H1 (cell line): ENCODE results near the gene WFDC8. TPM values are rescaled to one million over a fixed set of nuclear protein-coding genes. Genes with fewer than 3 reads are reported as not detected.

Experiments used
- CTCF ChIA-PET: fragments of 300-600 bp; sonication (Branson Sonifier 250); formaldehyde crosslinking; loops from one replicate; lab custom pipeline; 2021; ENCODE audit not compliant: partially characterized antibody; lab: Charles Lee
- POLR2A ChIA-PET: fragments of 300-600 bp; sonication (Branson Sonifier 250); formaldehyde crosslinking; loops from one replicate; lab custom pipeline; 2021; ENCODE audit warnings: inconsistent platforms; ENCODE audit not compliant: partially characterized antibody; lab: Charles Lee
- DNase-seq, 2 experiments: peaks; one replicate each; pipeline versions ENCODE4 v3.0.0 to v3.0.0-alpha.2; 2010 to 2022; ENCODE audit warnings: low spot score in 2 of 2, low read depth in 1 of 2, mixed read lengths in 1 of 2
- FAIRE-seq: peaks from 2 replicates; lab custom pipeline; 2011; peaks lifted over from hg19 to GRCh38; lab: Jason Lieb, UNC
- H2AFZ ChIP-seq: 2 replicates; pipeline ENCODE4 v1.8.1; 2012; ENCODE audit warnings: low read length, inconsistent platforms
- H2AK5ac ChIP-seq: 2 replicates; pipeline ENCODE4 v1.6.1; 2013; ENCODE audit warnings: low read depth, low read length
- H2BK120ac ChIP-seq: replicated peaks from 2 replicates; pipeline ENCODE3; 2013; ENCODE audit warnings: low read depth, low read length, inconsistent platforms
- H2BK12ac ChIP-seq: 2 replicates; pipeline ENCODE4 v1.6.1; 2013; ENCODE audit warnings: low read depth, low read length
- H2BK15ac ChIP-seq: 2 replicates; pipeline ENCODE4 v1.6.1; 2013; ENCODE audit warnings: low read length
- H2BK20ac ChIP-seq: 2 replicates; pipeline ENCODE4 v1.6.1; 2013; ENCODE audit warnings: low read length
- H2BK5ac ChIP-seq: 2 replicates; pipeline ENCODE4 v1.6.1; 2013; ENCODE audit warnings: low read depth, low read length
- H3K14ac ChIP-seq: 2 replicates; pipeline ENCODE4 v1.6.1; 2013; ENCODE audit warnings: inconsistent platforms; ENCODE audit not compliant: insufficient read length
- H3K18ac ChIP-seq: 2 replicates; pipeline ENCODE4 v1.6.1; 2013; ENCODE audit warnings: low read length; ENCODE audit errors: extremely low read depth
- H3K23ac ChIP-seq: 2 replicates; pipeline ENCODE4 v1.6.1; 2013; ENCODE audit warnings: inconsistent platforms; ENCODE audit not compliant: insufficient read length
- H3K23me2 ChIP-seq: 2 replicates; pipeline ENCODE4 v1.6.1; 2013; ENCODE audit warnings: low read depth, low read length
- H3K27ac ChIP-seq: 2 replicates; pipeline ENCODE4 v1.6.1; 2011; ENCODE audit warnings: low read depth, low read length, inconsistent platforms
- H3K27me3 ChIP-seq, 4 experiments: replicated peaks in 1 of 4; 1 replicate in 1 of 4; 2 replicates in 3 of 4; pipeline versions ENCODE4 v1.6.1 to v1.8.1; 2011 to 2013; ENCODE audit warnings: low read length in 3 of 4, mild to moderate bottlenecking in 3 of 4, inconsistent platforms in 2 of 4, mixed read lengths in 2 of 4, moderate library complexity in 1 of 4; ENCODE audit not compliant: control insufficient read depth in 3 of 4, insufficient read depth in 3 of 4; ENCODE audit errors: extremely low read depth in 1 of 4
- H3K36me3 ChIP-seq, 4 experiments: 2 replicates each; pipeline versions ENCODE4 v1.6.1 to v1.8.1; 2011 to 2013; ENCODE audit warnings: mild to moderate bottlenecking in 4 of 4, low read length in 3 of 4, moderate library complexity in 2 of 4, control low read depth in 1 of 4, inconsistent platforms in 1 of 4; ENCODE audit not compliant: insufficient read depth in 4 of 4, control insufficient read depth in 2 of 4
- H3K4ac ChIP-seq: replicated peaks from 2 replicates; pipeline ENCODE3; 2013; ENCODE audit warnings: low read length, low read depth, mixed read lengths, inconsistent platforms; ENCODE audit not compliant: insufficient read length
- H3K4me1 ChIP-seq, 4 experiments: replicated peaks in 1 of 4; 1 replicate in 1 of 4; 2 replicates in 3 of 4; pipeline versions ENCODE4 v1.6.1 to v1.8.1; 2011 to 2013; ENCODE audit warnings: low read length in 3 of 4, inconsistent platforms in 2 of 4, mixed read lengths in 1 of 4; ENCODE audit not compliant: insufficient read depth in 4 of 4, control insufficient read depth in 3 of 4
- H3K4me2 ChIP-seq, 2 experiments: 2 replicates each; pipeline versions ENCODE4 v1.6.1 to v1.8.1; 2011 to 2013; ENCODE audit warnings: low read depth in 2 of 2, low read length in 2 of 2, control low read depth in 1 of 2, inconsistent platforms in 1 of 2, mild to moderate bottlenecking in 1 of 2; ENCODE audit not compliant: insufficient read depth in 1 of 2
- H3K4me3 ChIP-seq, 4 experiments: fragments of 200-600, 300-600 bp in 1 of 4; sonication (generic), shearing (Covaris generic), sonication (Bioruptor Twin) in 1 of 4; 2 replicates each; pipeline versions ENCODE4 v1.5.1 to v1.8.1; 2011 to 2016; ENCODE audit warnings: low read length in 4 of 4, low read depth in 3 of 4, control low read depth in 2 of 4, inconsistent platforms in 2 of 4, mild to moderate bottlenecking in 2 of 4, mixed read lengths in 1 of 4, moderate library complexity in 1 of 4; ENCODE audit not compliant: insufficient read depth in 2 of 4; ENCODE audit errors: extremely low read depth in 1 of 4
- H3K56ac ChIP-seq: replicated peaks from 2 replicates; pipeline ENCODE3; 2013; ENCODE audit warnings: low read depth, mild to moderate bottlenecking, mixed read lengths, low read length, inconsistent platforms; ENCODE audit not compliant: insufficient read length
- H3K79me1 ChIP-seq: 2 replicates; pipeline ENCODE4 v1.6.1; 2013; ENCODE audit warnings: low read depth, low read length, control low read depth
- H3K79me2 ChIP-seq, 2 experiments: 2 replicates each; pipeline versions ENCODE4 v1.6.1 to v1.8.1; 2012 to 2013; ENCODE audit warnings: low read length in 2 of 2, mild to moderate bottlenecking in 2 of 2, inconsistent platforms in 1 of 2; ENCODE audit not compliant: insufficient read depth in 2 of 2, control insufficient read depth in 1 of 2
- H3K9ac ChIP-seq, 4 experiments: replicated peaks in 1 of 4; 1 replicate in 1 of 4; 2 replicates in 3 of 4; pipeline versions ENCODE4 v1.6.1 to v1.8.1; 2011 to 2013; ENCODE audit warnings: low read depth in 3 of 4, low read length in 3 of 4, control low read depth in 2 of 4, mild to moderate bottlenecking in 2 of 4, moderate library complexity in 2 of 4, inconsistent platforms in 1 of 4; ENCODE audit errors: extremely low read depth in 1 of 4
- H3K9me3 ChIP-seq, 2 experiments: 2 replicates each; pipeline versions ENCODE4 v1.6.1 to v1.8.1; 2012 to 2013; ENCODE audit warnings: mild to moderate bottlenecking in 2 of 2, moderate library complexity in 2 of 2, control low read depth in 1 of 2, inconsistent platforms in 1 of 2, low read depth in 1 of 2, low read length in 1 of 2, mixed read lengths in 1 of 2; ENCODE audit not compliant: insufficient read depth in 2 of 2
- H4K20me1 ChIP-seq, 2 experiments: replicated peaks in 1 of 2; 2 replicates each; pipeline versions ENCODE3 to v1.8.1; 2011 to 2013; ENCODE audit warnings: inconsistent platforms in 2 of 2, low read length in 2 of 2, mild to moderate bottlenecking in 1 of 2; ENCODE audit not compliant: insufficient read depth in 2 of 2, control insufficient read depth in 1 of 2
- H4K5ac ChIP-seq: 2 replicates; pipeline ENCODE4 v1.6.1; 2013; ENCODE audit warnings: low read length, low read depth, mixed read lengths, inconsistent platforms; ENCODE audit not compliant: insufficient read length
- H4K8ac ChIP-seq: 2 replicates; pipeline ENCODE4 v1.8.0; 2013; ENCODE audit warnings: mild to moderate bottlenecking, moderate library complexity, low read length, inconsistent platforms; ENCODE audit not compliant: insufficient read depth; ENCODE audit errors: extremely low read depth
- H4K91ac ChIP-seq: replicated peaks from 2 replicates; pipeline ENCODE3; 2013; ENCODE audit warnings: low read length, mixed read lengths, inconsistent platforms; ENCODE audit not compliant: insufficient read length
- BRCA1 ChIP-seq: IDR thresholded peaks from 2 replicates; pipeline ENCODE4 v1.6.1; 2012; ENCODE audit warnings: low read depth, low read length, improper control_type of control experiment
- CTCF ChIP-seq, 3 experiments: IDR thresholded peaks; 1 replicate in 2 of 3; 2 replicates in 1 of 3; pipeline versions ENCODE4 v1.5.1 to v1.6.1; 2011; ENCODE audit warnings: low read length in 3 of 3, mild to moderate bottlenecking in 3 of 3, inconsistent platforms in 2 of 3, low read depth in 1 of 3, moderate library complexity in 1 of 3; ENCODE audit not compliant: insufficient read depth in 1 of 3; ENCODE audit errors: control extremely low read depth in 1 of 3
- FOSL1 ChIP-seq: IDR thresholded peaks from 2 replicates; pipeline ENCODE4 v1.6.1; 2011; ENCODE audit warnings: mild to moderate bottlenecking, low read depth, low read length, moderate library complexity; ENCODE audit not compliant: insufficient read depth
- JUND ChIP-seq: IDR thresholded peaks from 2 replicates; pipeline ENCODE4 v1.6.1; 2011; ENCODE audit warnings: mild to moderate bottlenecking, improper control_type of control experiment, low read length
- KDM5A ChIP-seq: fragments of 200-600 bp; IDR thresholded peaks from 2 replicates; pipeline ENCODE4 v1.7.1; 2012; ENCODE audit warnings: mild to moderate bottlenecking, low read length, inconsistent platforms, mixed read lengths
- NRF1 ChIP-seq: IDR thresholded peaks from 2 replicates; pipeline ENCODE4 v1.6.1; 2011; ENCODE audit warnings: mild to moderate bottlenecking, low read depth, low read length, improper control_type of control experiment
- POLR2AphosphoS5 ChIP-seq: IDR thresholded peaks from 2 replicates; pipeline ENCODE4 v1.6.1; 2011; ENCODE audit warnings: low read depth, low read length
- SIN3A ChIP-seq, 2 experiments: IDR thresholded peaks in 1 of 2; conservative IDR thresholded peaks in 1 of 2; 2 replicates each; pipeline ENCODE4 v1.6.1; 2011 to 2012; ENCODE audit warnings: low read length in 2 of 2, improper control_type of control experiment in 1 of 2, low read depth in 1 of 2, mild to moderate bottlenecking in 1 of 2
- SIRT6 ChIP-seq: IDR thresholded peaks from one replicate; pipeline ENCODE4 v1.7.1; 2012; ENCODE audit warnings: low read length, inconsistent platforms
- TBP ChIP-seq: IDR thresholded peaks from 2 replicates; pipeline ENCODE4 v1.6.1; 2011; ENCODE audit warnings: low read depth, low read length, improper control_type of control experiment
- TCF12 ChIP-seq: IDR thresholded peaks from 2 replicates; pipeline ENCODE4 v1.6.1; 2011; ENCODE audit warnings: low read depth, mild to moderate bottlenecking, low read length
- YY1 ChIP-seq: IDR thresholded peaks from 2 replicates; pipeline ENCODE4 v1.6.1; 2011; ENCODE audit warnings: low read depth, mild to moderate bottlenecking, low read length
- ZNF274 ChIP-seq: IDR thresholded peaks from 2 replicates; pipeline ENCODE4 v1.7.0; 2012; ENCODE audit warnings: low read length, borderline replicate concordance; ENCODE audit errors: extremely low read depth
- WGBS, 2 experiments: shearing (Covaris generic) in 1 of 2; methylation state at CpG; one replicate each; pipeline versions ENCODE4 v1.1.6 to v1.1.7; 2013 to 2015; ENCODE audit warnings: low lambda C conversion rate in 2 of 2, mixed read lengths in 2 of 2, inconsistent platforms in 1 of 2, low coverage in 1 of 2, missing lambda C conversion rate in 1 of 2; ENCODE audit not compliant: insufficient replicate concordance in 2 of 2, insufficient coverage in 1 of 2, insufficient read length in 1 of 2; ENCODE audit errors: extremely low coverage in 1 of 2, missing lambda C conversion rate in 1 of 2; 5-methylcytosine and 5-hydroxymethylcytosine counted together
- polyA plus RNA-seq, 7 experiments: library from polyadenylated mRNA; depleted of rRNA in 3 of 7; stranded (reverse) in 5 of 7; unstranded in 2 of 7; fragments of >200 nt in 5 of 7; fragments of 200-250 nt in 2 of 7; gene quantifications; 1 replicate in 5 of 7; 2 replicates in 1 of 7; 4 replicates in 1 of 7; pipeline versions ENCODE4 v1.2.1 to v1.2.3, GENCODE V29; 2011 to 2013; ENCODE audit warnings: missing spikeins in 2 of 7, mixed read lengths in 2 of 7
- total RNA-seq: library from RNA; stranded (reverse); fragmentation: NEBNext Ultra II Directional; extraction: Animal tissue kit (Norgen Biotek cat#: 25700); gene quantifications from 2 replicates; pipeline ENCODE4 v1.2.1, GENCODE V29; 2021

WFDC8 gene
- total and polyA plus RNA-seq, 2 of the 8 experiments (the other 6 are each of a cell fraction or from before 2014, with no cell fraction given) = not detected

GRCh38 chr20:45589725-45590124 is 10.6 kb upstream of the WFDC8 start:
- H2BK120ac ChIP-seq = no peak overlapping the region
- WGBS, 2 experiments = 94% methylated on average over 1 of the region's 1 CpG; no CpG with 5 or more reads in 1 of the 2 experiments
- H4K8ac ChIP-seq = no peak overlapping the region
- H3K23me2 ChIP-seq = no peaks in the 10 kb centered on the region
- FAIRE-seq = no peak
- H3K23ac ChIP-seq = no peak overlapping the region
- no peak overlapping the region for H2BK5ac ChIP-seq
- H3K27ac ChIP-seq = no peak overlapping the region
- H3K79me2 ChIP-seq = no peaks in the 10 kb centered on the region
- no peak overlapping the region for H2BK15ac ChIP-seq
- H3K4me1 ChIP-seq = no peaks in the 10 kb centered on the region
- H3K27me3 ChIP-seq = no peaks in the 10 kb centered on the region
- H2BK12ac ChIP-seq = no peak overlapping the region
- H3K4ac ChIP-seq = no peak overlapping the region
- no peak overlapping the region for H2AFZ ChIP-seq
- H3K14ac ChIP-seq = no peak overlapping the region
- H3K79me1 ChIP-seq = no peaks in the 10 kb centered on the region
- H3K4me2 ChIP-seq = no peak overlapping the region
- POLR2A ChIA-PET = no interaction called here
- H3K36me3 ChIP-seq = no peaks in the 10 kb centered on the region
- no peak overlapping the region for H2BK20ac ChIP-seq
- no peaks in the 10 kb centered on the region for H3K9me3 ChIP-seq
- H3K18ac ChIP-seq = no peak overlapping the region
- no peak overlapping the region for H4K91ac ChIP-seq
- CTCF ChIA-PET = interaction anchor here (1.5 to 1.9 kb wide), 2 partner anchors 10 to 182 kb away, joined by 3 to 17 read pairs; partner anchors contain the start of gene WFDC8
- no peaks in the 10 kb centered on the region for H4K20me1 ChIP-seq
- DNase-seq = no peak
- H3K56ac ChIP-seq = no peak overlapping the region
- H3K4me3 ChIP-seq = no peak overlapping the region
- no peak overlapping the region for H3K9ac ChIP-seq
- H2AK5ac ChIP-seq = no peak overlapping the region
- no peak overlapping the region for H4K5ac ChIP-seq
- TF ChIP-seq SIN3A (conservative IDR thresholded peaks at IDR 0.05 in 1 of 2, IDR thresholded peaks at IDR 0.05 in 1 of 2; ENCODE audit: low read depth in 1 of 2, low read length in 2 of 2) (no peak), YY1 (no peak), POLR2AphosphoS5 (no peak), CTCF (IDR thresholded peaks at IDR 0.05; ENCODE audit: control extremely low read depth in 1 of 3, insufficient read depth in 1 of 3, low read depth in 1 of 3, low read length in 3 of 3) (no peak), BRCA1 (no peak), SIRT6 (no peak), KDM5A (no peak), TCF12 (no peak), ZNF274 (no peak), JUND (no peak), FOSL1 (no peak), TBP (no peak), NRF1 (no peak)
